IPS DF 6.9 (cell line): ENCODE measurements around the gene CPLANE2.
"Not testable (repeated sequence)": the region's sequence is repeated elsewhere in the genome, so short reads cannot be mapped to it uniquely, and the experiment has no call there.

Experiments
- DNase-seq: peaks from one replicate; pipeline ENCODE4 v3.0.0-alpha.2; 2013; ENCODE audit warnings: low read depth, low spot score
- H3K27ac ChIP-seq: one replicate; pipeline ENCODE4 v1.5.1; 2013; ENCODE audit warnings: low read length, control low read depth
- H3K27me3 ChIP-seq: 2 replicates; pipeline ENCODE4 v1.6.1; 2013; ENCODE audit warnings: mild to moderate bottlenecking, low read length; ENCODE audit not compliant: control insufficient read depth, insufficient read depth
- H3K36me3 ChIP-seq: 2 replicates; pipeline ENCODE4 v1.6.1; 2013; ENCODE audit warnings: low read length; ENCODE audit not compliant: control insufficient read depth, insufficient read depth
- H3K4me1 ChIP-seq: 2 replicates; pipeline ENCODE4 v1.6.1; 2013; ENCODE audit warnings: low read length; ENCODE audit not compliant: control insufficient read depth, insufficient read depth
- H3K4me3 ChIP-seq: 2 replicates; pipeline ENCODE4 v1.5.1; 2013; ENCODE audit warnings: mild to moderate bottlenecking, low read length
- H3K9me3 ChIP-seq: 2 replicates; pipeline ENCODE4 v1.6.1; 2013; ENCODE audit warnings: low read length, inconsistent platforms; ENCODE audit not compliant: control insufficient read depth, insufficient read depth
- WGBS: extraction: QIAGEN DNeasy Blood & Tissue Kit; methylation state at CpG from one replicate; pipeline ENCODE4 v1.1.7; 2013; ENCODE audit warnings: mixed read lengths, missing lambda C conversion rate; ENCODE audit not compliant: insufficient read length, insufficient coverage; 5-methylcytosine and 5-hydroxymethylcytosine counted together

Gene CPLANE2

GRCh38 chr1:16202281-16203210, 34.4 kb downstream of the CPLANE2 start:
- Histone ChIP-seq H3K27ac (no peak overlapping the region), H3K4me1 (peaks cover 5% of the 10 kb centered on the region; the same call in 1 of the 2 replicates), H3K36me3 (peaks cover 26% of the 10 kb centered on the region), H3K9me3 (no peaks in the 10 kb centered on the region), H3K27me3 (no peaks in the 10 kb centered on the region), H3K4me3 (no peak overlapping the region)
- DNase-seq: no peak
- WGBS: no CpG with 5 or more reads among the region's 24 CpGs

- Histone ChIP-seq H3K27ac (no peak overlapping the region), H3K4me1 (no peaks in the 10 kb centered on the region), H3K9me3 (no peaks in the 10 kb centered on the region), H3K27me3 (no peaks in the 10 kb centered on the region), H3K4me3 (no peak overlapping the region), H3K36me3 (peaks cover 25% of the 10 kb centered on the region)
- DNase-seq: no peak
- WGBS: 100% methylated on average over 1 of the region's 4 CpGs
Measured at GRCh38 chr1:16199700-16200099, 37.3 kb downstream of the CPLANE2 start.

- no CpG with 5 or more reads among the region's 1 CpG for WGBS
- Histone ChIP-seq H3K27me3 (no peaks in the 10 kb centered on the region), H3K9me3 (no peaks in the 10 kb centered on the region), H3K4me1 (no peaks in the 10 kb centered on the region), H3K4me3 (no peak overlapping the region), H3K36me3 (peaks cover 19% of the 10 kb centered on the region), H3K27ac (no peak overlapping the region)
- DNase-seq: no peak
Measured at GRCh38 chr1:16199157-16199501, 37.9 kb downstream of the CPLANE2 start.

- Histone ChIP-seq H3K4me1 (no peaks in the 10 kb centered on the region), H3K4me3 (no peak overlapping the region), H3K9me3 (no peaks in the 10 kb centered on the region), H3K27ac (no peak overlapping the region), H3K27me3 (no peaks in the 10 kb centered on the region), H3K36me3 (peaks cover 18% of the 10 kb centered on the region)
- WGBS: no CpG with 5 or more reads among the region's 8 CpGs
- DNase-seq: no peak
Measured at GRCh38 chr1:16198444-16199156, 38.4 kb downstream of the CPLANE2 start.

GRCh38 chr1:16196874-16197273, 40.1 kb downstream of the CPLANE2 start:
- Histone ChIP-seq H3K27me3 (no peaks in the 10 kb centered on the region), H3K4me1 (no peaks in the 10 kb centered on the region), H3K36me3 (peaks cover 11% of the 10 kb centered on the region), H3K9me3 (no peaks in the 10 kb centered on the region), H3K4me3 (no peak overlapping the region), H3K27ac (no peak overlapping the region)
- WGBS: no CpG with 5 or more reads among the region's 3 CpGs
- no peak for DNase-seq

GRCh38 chr1:16196139-16196538, 40.8 kb downstream of the CPLANE2 start:
- H3K27ac ChIP-seq, DNase-seq, H3K36me3 ChIP-seq, H3K27me3 ChIP-seq, H3K9me3 ChIP-seq, H3K4me1 ChIP-seq, H3K4me3 ChIP-seq: not testable (repeated sequence)
- WGBS: no CpG with 5 or more reads among the region's 4 CpGs

- WGBS: no CpG with 5 or more reads among the region's 7 CpGs
- Histone ChIP-seq H3K4me1 (no peaks in the 10 kb centered on the region), H3K4me3 (no peak overlapping the region), H3K27me3 (no peaks in the 10 kb centered on the region), H3K27ac (no peak overlapping the region), H3K9me3 (no peaks in the 10 kb centered on the region), H3K36me3 (peaks cover 4% of the 10 kb centered on the region; the same call in 1 of the 2 replicates)
- DNase-seq: no peak
Measured at GRCh38 chr1:16195518-16195905, 41.5 kb downstream of the CPLANE2 start.

- DNase-seq: no peak
- Histone ChIP-seq H3K27me3 (no peaks in the 10 kb centered on the region), H3K27ac (no peak overlapping the region), H3K4me3 (no peak overlapping the region), H3K36me3 (no peaks in the 10 kb centered on the region), H3K4me1 (no peaks in the 10 kb centered on the region), H3K9me3 (no peaks in the 10 kb centered on the region)
- no CpG with 5 or more reads among the region's 6 CpGs for WGBS
Measured at GRCh38 chr1:16191916-16192546, 45.0 kb downstream of the CPLANE2 start.

GRCh38 chr1:16191309-16191708, 45.7 kb downstream of the CPLANE2 start:
- no peak overlapping the region for H3K27ac ChIP-seq
- H3K4me3 ChIP-seq: no peak overlapping the region
- no peaks in the 10 kb centered on the region for H3K27me3 ChIP-seq
- H3K9me3 ChIP-seq: no peaks in the 10 kb centered on the region
- no peaks in the 10 kb centered on the region for H3K4me1 ChIP-seq
- H3K36me3 ChIP-seq: no peaks in the 10 kb centered on the region
- no CpG with 5 or more reads among the region's 1 CpG for WGBS
- DNase-seq: no peak

- WGBS: no CpG with 5 or more reads among the region's 9 CpGs
- no peaks in the 10 kb centered on the region for H3K27me3 ChIP-seq
- no peak overlapping the region for H3K4me3 ChIP-seq
- H3K36me3 ChIP-seq: no peaks in the 10 kb centered on the region
- no peaks in the 10 kb centered on the region for H3K4me1 ChIP-seq
- no peak for DNase-seq
- H3K9me3 ChIP-seq: no peaks in the 10 kb centered on the region
- H3K27ac ChIP-seq: no peak overlapping the region
Measured at GRCh38 chr1:16189921-16190621, 46.9 kb downstream of the CPLANE2 start.
